ENCODE data around the gene MKKS.

Gene MKKS

GRCh38 chr20:10429443-10429981 lies 4.5 kb downstream of the MKKS start:
- H3K4me2 ChIP-seq (ENCODE audit: low read length): no peak overlapping the region
- H3K79me2 ChIP-seq (ENCODE audit: low read length): peaks cover 66% of the 10 kb centered on the region
- H3K4me3 ChIP-seq (ENCODE audit: low read length): no peak overlapping the region
- H3K36me3 ChIP-seq (replicated peaks; ENCODE audit: low read depth, low read length): peaks cover 3% of the 10 kb centered on the region
- H3K27ac ChIP-seq (ENCODE audit: low read length): no peak overlapping the region
- no peaks in the 10 kb centered on the region for H3K9me3 ChIP-seq (ENCODE audit: insufficient read depth, low read length)
- H3K27me3 ChIP-seq (ENCODE audit: low read depth, low read length): no peaks in the 10 kb centered on the region
- no peak overlapping the region for H2AFZ ChIP-seq (ENCODE audit: low read depth, low read length)
- TF ChIP-seq EZH2phosphoT487 (IDR thresholded peaks at IDR 0.05; ENCODE audit: low read depth) (no peak), CTCF (IDR thresholded peaks at IDR 0.05; ENCODE audit: low read depth, low read length) (no peak)
- peaks cover 44% of the 10 kb centered on the region for H3K4me1 ChIP-seq (ENCODE audit: low read length)
- peaks cover 57% of the 10 kb centered on the region for H4K20me1 ChIP-seq (ENCODE audit: insufficient read depth, low read length)
- H3K9ac ChIP-seq (ENCODE audit: low read length): no peak overlapping the region

- H4K20me1 ChIP-seq (ENCODE audit: insufficient read depth, low read length): peaks cover 61% of the 10 kb centered on the region
- H3K4me3 ChIP-seq (ENCODE audit: low read length): no peak overlapping the region
- no peaks in the 10 kb centered on the region for H3K27me3 ChIP-seq (ENCODE audit: low read depth, low read length)
- H3K36me3 ChIP-seq (replicated peaks; ENCODE audit: low read depth, low read length): peaks cover 7% of the 10 kb centered on the region
- peaks cover 61% of the 10 kb centered on the region for H3K79me2 ChIP-seq (ENCODE audit: low read length)
- H2AFZ ChIP-seq (ENCODE audit: low read depth, low read length): no peak overlapping the region
- H3K4me2 ChIP-seq (ENCODE audit: low read length): no peak overlapping the region
- TF ChIP-seq CTCF (IDR thresholded peaks at IDR 0.05; ENCODE audit: low read depth, low read length) (no peak), EZH2phosphoT487 (IDR thresholded peaks at IDR 0.05; ENCODE audit: low read depth) (no peak)
- no peak overlapping the region for H3K9ac ChIP-seq (ENCODE audit: low read length)
- H3K4me1 ChIP-seq (ENCODE audit: low read length): peaks cover 52% of the 10 kb centered on the region
- no peak overlapping the region for H3K27ac ChIP-seq (ENCODE audit: low read length)
- no peaks in the 10 kb centered on the region for H3K9me3 ChIP-seq (ENCODE audit: insufficient read depth, low read length)
These were observed 6.0 kb downstream of the MKKS start for GRCh38 chr20:10428008-10428407.

GRCh38 chr20:10427060-10427692 lies 6.8 kb downstream of the MKKS start:
- no peak overlapping the region for H2AFZ ChIP-seq (ENCODE audit: low read depth, low read length)
- peaks cover 63% of the 10 kb centered on the region for H3K79me2 ChIP-seq (ENCODE audit: low read length)
- no peak overlapping the region for H3K4me3 ChIP-seq (ENCODE audit: low read length)
- no peak overlapping the region for H3K9ac ChIP-seq (ENCODE audit: low read length)
- peaks cover 47% of the 10 kb centered on the region for H3K4me1 ChIP-seq (ENCODE audit: low read length)
- no peak overlapping the region for H3K4me2 ChIP-seq (ENCODE audit: low read length)
- H3K27me3 ChIP-seq (ENCODE audit: low read depth, low read length): no peaks in the 10 kb centered on the region
- peaks cover 62% of the 10 kb centered on the region for H4K20me1 ChIP-seq (ENCODE audit: insufficient read depth, low read length)
- peaks cover 8% of the 10 kb centered on the region for H3K36me3 ChIP-seq (replicated peaks; ENCODE audit: low read depth, low read length)
- no peak overlapping the region for H3K27ac ChIP-seq (ENCODE audit: low read length)
- peak; percentile 96 for TF ChIP-seq CTCF (IDR thresholded peaks at IDR 0.05; ENCODE audit: low read depth, low read length)
- no peak for TF ChIP-seq EZH2phosphoT487 (IDR thresholded peaks at IDR 0.05; ENCODE audit: low read depth)
- H3K9me3 ChIP-seq (ENCODE audit: insufficient read depth, low read length): no peaks in the 10 kb centered on the region

- H3K9me3 ChIP-seq (ENCODE audit: insufficient read depth, low read length): no peaks in the 10 kb centered on the region
- H3K4me3 ChIP-seq (ENCODE audit: low read length): no peak overlapping the region
- H2AFZ ChIP-seq (ENCODE audit: low read depth, low read length): no peak overlapping the region
- H3K4me1 ChIP-seq (ENCODE audit: low read length): peaks cover 19% of the 10 kb centered on the region
- no peak overlapping the region for H3K27ac ChIP-seq (ENCODE audit: low read length)
- H3K9ac ChIP-seq (ENCODE audit: low read length): no peak overlapping the region
- H3K79me2 ChIP-seq (ENCODE audit: low read length): peaks cover 31% of the 10 kb centered on the region
- H3K27me3 ChIP-seq (ENCODE audit: low read depth, low read length): no peaks in the 10 kb centered on the region
- TF ChIP-seq CTCF (IDR thresholded peaks at IDR 0.05; ENCODE audit: low read depth, low read length): no peak
- no peak for TF ChIP-seq EZH2phosphoT487 (IDR thresholded peaks at IDR 0.05; ENCODE audit: low read depth)
- H3K4me2 ChIP-seq (ENCODE audit: low read length): peak overlapping the region; percentile 41
- peaks cover 36% of the 10 kb centered on the region; the same call in 1 of the 2 replicates for H4K20me1 ChIP-seq (ENCODE audit: insufficient read depth, low read length)
- peaks cover 8% of the 10 kb centered on the region for H3K36me3 ChIP-seq (replicated peaks; ENCODE audit: low read depth, low read length)
These were observed 10.3 kb downstream of the MKKS start for GRCh38 chr20:10423735-10424134.
